OCI-LY7 (cell line): ENCODE measurements around the gene RAB3IL1.

ENCODE experiments used
- CTCF ChIP-seq: fragments of 200-600 bp; sonication (generic); conservative IDR thresholded peaks from 2 replicates; pipeline ENCODE4 v1.5.1; 2014; ENCODE audit warnings: mild to moderate bottlenecking, antibody characterized with exemption, low read length, moderate library complexity, mixed read lengths
- EZH2phosphoT487 ChIP-seq: fragments of 200-600 bp; sonication (generic); IDR thresholded peaks from 2 replicates; pipeline ENCODE4 v1.6.1; 2018; ENCODE audit warnings: low read depth, borderline replicate concordance, mild to moderate bottlenecking, mixed run types, antibody characterized with exemption, low read length, moderate library complexity, mixed read lengths

- TF ChIP-seq EZH2phosphoT487: no peak
- no peak for TF ChIP-seq CTCF
Observed at GRCh38 chr11:61861634-61862033, 55.7 kb downstream of the RAB3IL1 start.
